HCEC 1CT (cell line): Measurements from ENCODE around the gene ATF7IP2.
"Not testable (repeated sequence)": the region's sequence is repeated elsewhere in the genome, so short reads cannot be mapped to it uniquely, and the experiment has no call there.

Experiments used
- DNase-seq: peaks from one replicate; pipeline ENCODE4 v3.0.0-alpha.2; 2017

The ATF7IP2 gene

GRCh38 chr16:10453159-10453510 is 67.3 kb downstream of the ATF7IP2 start:
- DNase-seq = no peak

- DNase-seq = no peak
Measured at GRCh38 chr16:10465821-10466220, 80.0 kb downstream of the ATF7IP2 start.

GRCh38 chr16:10466313-10466712 is 80.5 kb downstream of the ATF7IP2 start:
- DNase-seq = no peak

GRCh38 chr16:10466861-10467260 is 81.0 kb downstream of the ATF7IP2 start:
- no peak for DNase-seq

- not testable (repeated sequence) for DNase-seq
Measured at GRCh38 chr16:10476636-10477035, 90.8 kb downstream of the ATF7IP2 start.

GRCh38 chr16:10480151-10480550 is 94.3 kb downstream of the ATF7IP2 start:
- DNase-seq = no peak

- no peak for DNase-seq
Measured at GRCh38 chr16:10485159-10485558, 99.3 kb downstream of the ATF7IP2 start.

GRCh38 chr16:10485698-10486382 is 100.0 kb downstream of the ATF7IP2 start:
- no peak for DNase-seq

- no peak for DNase-seq
Measured at GRCh38 chr16:10490141-10490540, 104.3 kb downstream of the ATF7IP2 start.

- no peak for DNase-seq
Measured at GRCh38 chr16:10493276-10493675, 107.4 kb downstream of the ATF7IP2 start.

- DNase-seq = no peak
Measured at GRCh38 chr16:10494343-10495030, 108.6 kb downstream of the ATF7IP2 start.

- no peak for DNase-seq
Measured at GRCh38 chr16:10495031-10495345, 109.1 kb downstream of the ATF7IP2 start.

- no peak for DNase-seq
Measured at GRCh38 chr16:10497132-10498101, 111.6 kb downstream of the ATF7IP2 start.

GRCh38 chr16:10500582-10500981 is 114.7 kb downstream of the ATF7IP2 start:
- no peak for DNase-seq

GRCh38 chr16:10501016-10501607 is 115.3 kb downstream of the ATF7IP2 start:
- DNase-seq = no peak

- DNase-seq = no peak
Measured at GRCh38 chr16:10502776-10503175, 116.9 kb downstream of the ATF7IP2 start.

GRCh38 chr16:10504404-10504885 is 118.6 kb downstream of the ATF7IP2 start:
- DNase-seq = no peak

GRCh38 chr16:10505286-10505685 is 119.4 kb downstream of the ATF7IP2 start:
- DNase-seq = not testable (repeated sequence)

GRCh38 chr16:10509534-10510025 is 123.7 kb downstream of the ATF7IP2 start:
- DNase-seq = peak; percentile 63

GRCh38 chr16:10510279-10510678 is 124.4 kb downstream of the ATF7IP2 start:
- DNase-seq = no peak

- DNase-seq = no peak
Measured at GRCh38 chr16:10511829-10512228, 126.0 kb downstream of the ATF7IP2 start.

- DNase-seq = peak; percentile 76
Measured at GRCh38 chr16:10514369-10515055, 128.7 kb downstream of the ATF7IP2 start.
